GM06990 (cell line): ENCODE results near the gene DACT2.

ENCODE experiments used
- DNase-seq: peaks from one replicate; pipeline ENCODE4 v3.0.0-alpha.2; 2011; ENCODE audit not compliant: insufficient read length; ENCODE audit errors: extremely low read depth
- H3K27me3 ChIP-seq: replicated peaks from 2 replicates; pipeline ENCODE4 v1.6.0; 2011; ENCODE audit warnings: low read length; ENCODE audit not compliant: control insufficient read depth, insufficient read depth
- H3K36me3 ChIP-seq: 2 replicates; pipeline ENCODE4 v1.5.1; 2011; ENCODE audit warnings: low read length; ENCODE audit not compliant: control insufficient read depth, insufficient read depth
- H3K4me3 ChIP-seq: replicated peaks from 2 replicates; pipeline ENCODE4 v1.5.1; 2011; ENCODE audit warnings: low read depth, mild to moderate bottlenecking, control low read depth, low read length
- TF ChIP-seq, protein P1 (sequence below): IDR thresholded peaks from 2 replicates; pipeline ENCODE4 v1.5.1; 2011; ENCODE audit warnings: low read length, control low read depth, mild to moderate bottlenecking, inconsistent platforms; ENCODE audit not compliant: insufficient read depth, poor library complexity, severe bottlenecking

Gene DACT2

DNA sequence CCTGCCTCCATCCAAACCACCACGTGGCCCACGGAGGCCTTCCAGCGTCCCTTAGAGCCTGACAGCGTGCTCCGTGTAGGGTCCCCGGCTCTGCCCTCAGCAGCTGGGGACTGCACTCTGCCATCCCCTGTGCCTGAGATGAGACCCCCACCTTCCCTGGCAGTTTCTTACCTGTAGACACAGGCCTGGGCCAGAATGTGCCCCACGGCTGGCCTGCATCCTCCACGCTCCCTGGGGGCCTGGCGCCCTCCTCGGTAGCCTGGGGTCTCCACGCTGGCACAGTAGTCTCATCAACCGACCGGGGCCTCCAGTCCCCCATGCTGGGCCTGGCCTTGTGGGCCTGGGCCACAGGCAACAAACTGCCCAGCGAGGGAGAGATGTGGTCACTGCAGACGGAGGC, 9.6 kb downstream of the DACT2 start:
- DNase-seq = no peak
- H3K36me3 ChIP-seq = no peaks in the 10 kb centered on the region
- H3K27me3 ChIP-seq = no peaks in the 10 kb centered on the region
- H3K4me3 ChIP-seq = no peak overlapping the region
- TF ChIP-seq, protein P1, sequence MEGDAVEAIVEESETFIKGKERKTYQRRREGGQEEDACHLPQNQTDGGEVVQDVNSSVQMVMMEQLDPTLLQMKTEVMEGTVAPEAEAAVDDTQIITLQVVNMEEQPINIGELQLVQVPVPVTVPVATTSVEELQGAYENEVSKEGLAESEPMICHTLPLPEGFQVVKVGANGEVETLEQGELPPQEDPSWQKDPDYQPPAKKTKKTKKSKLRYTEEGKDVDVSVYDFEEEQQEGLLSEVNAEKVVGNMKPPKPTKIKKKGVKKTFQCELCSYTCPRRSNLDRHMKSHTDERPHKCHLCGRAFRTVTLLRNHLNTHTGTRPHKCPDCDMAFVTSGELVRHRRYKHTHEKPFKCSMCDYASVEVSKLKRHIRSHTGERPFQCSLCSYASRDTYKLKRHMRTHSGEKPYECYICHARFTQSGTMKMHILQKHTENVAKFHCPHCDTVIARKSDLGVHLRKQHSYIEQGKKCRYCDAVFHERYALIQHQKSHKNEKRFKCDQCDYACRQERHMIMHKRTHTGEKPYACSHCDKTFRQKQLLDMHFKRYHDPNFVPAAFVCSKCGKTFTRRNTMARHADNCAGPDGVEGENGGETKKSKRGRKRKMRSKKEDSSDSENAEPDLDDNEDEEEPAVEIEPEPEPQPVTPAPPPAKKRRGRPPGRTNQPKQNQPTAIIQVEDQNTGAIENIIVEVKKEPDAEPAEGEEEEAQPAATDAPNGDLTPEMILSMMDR = no peak

DNA sequence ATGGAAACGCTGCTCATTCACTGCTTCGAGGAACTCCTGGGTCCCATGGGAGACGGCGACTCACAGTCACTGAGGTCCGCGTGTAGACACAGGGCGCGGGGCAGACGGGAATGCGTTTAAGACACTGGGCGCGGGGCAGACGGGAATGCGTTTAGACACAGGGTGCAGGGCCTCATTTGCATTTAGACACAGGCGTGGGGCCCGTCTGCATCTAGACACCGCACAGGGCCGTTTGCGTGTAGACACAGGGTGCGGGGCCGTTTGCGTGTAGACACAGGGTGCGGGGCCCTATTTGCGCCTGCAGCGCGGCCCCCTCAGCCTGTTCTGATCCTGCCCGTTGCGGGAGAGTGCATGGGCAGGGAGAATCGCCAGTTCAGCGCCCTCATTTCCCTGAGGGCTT, 10.4 kb downstream of the DACT2 start:
- TF ChIP-seq, protein P1 = no peak
- Histone ChIP-seq H3K36me3 (no peaks in the 10 kb centered on the region), H3K27me3 (no peaks in the 10 kb centered on the region), H3K4me3 (no peak overlapping the region)
- no peak for DNase-seq

DNA sequence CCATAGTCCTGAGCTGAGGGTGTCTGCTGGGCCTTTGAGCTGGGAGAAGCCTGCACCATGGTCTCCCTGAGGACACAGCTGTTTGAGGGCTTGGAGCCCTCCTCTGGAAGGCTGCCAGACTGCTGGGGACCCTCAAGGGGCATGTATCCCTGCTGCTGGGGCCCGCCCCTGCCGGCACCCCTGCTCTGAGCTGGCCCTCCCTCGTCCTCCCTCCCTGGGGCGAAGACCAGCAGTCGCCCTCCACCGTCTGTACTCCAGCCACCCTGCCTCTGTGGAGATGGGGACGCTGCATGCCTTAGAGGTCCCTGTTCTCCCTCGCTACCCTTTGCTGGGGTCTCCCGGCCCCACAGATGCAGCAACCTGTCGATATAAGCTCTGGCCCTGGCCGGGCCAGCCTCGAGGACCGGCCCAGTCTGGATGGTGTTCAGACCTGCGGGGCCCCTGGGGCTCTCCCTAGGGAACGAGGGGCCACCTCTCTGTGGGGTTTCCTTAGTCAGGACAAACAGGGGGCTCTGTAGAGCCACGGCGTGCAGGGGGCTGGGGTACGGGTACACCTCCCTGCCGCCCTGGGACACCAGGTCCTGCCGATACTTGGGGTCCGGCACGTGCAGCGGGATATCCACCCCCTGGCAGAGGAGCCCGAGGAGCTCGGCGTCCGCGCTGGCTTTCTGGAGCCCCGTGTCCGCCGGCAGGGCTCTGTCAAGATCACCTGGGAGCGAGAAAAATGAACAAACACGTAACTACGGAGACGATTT, 11.0 kb downstream of the DACT2 start:
- Histone ChIP-seq H3K27me3 (no peaks in the 10 kb centered on the region), H3K4me3 (no peak overlapping the region)
- TF ChIP-seq, protein P1 = no peak

DNA sequence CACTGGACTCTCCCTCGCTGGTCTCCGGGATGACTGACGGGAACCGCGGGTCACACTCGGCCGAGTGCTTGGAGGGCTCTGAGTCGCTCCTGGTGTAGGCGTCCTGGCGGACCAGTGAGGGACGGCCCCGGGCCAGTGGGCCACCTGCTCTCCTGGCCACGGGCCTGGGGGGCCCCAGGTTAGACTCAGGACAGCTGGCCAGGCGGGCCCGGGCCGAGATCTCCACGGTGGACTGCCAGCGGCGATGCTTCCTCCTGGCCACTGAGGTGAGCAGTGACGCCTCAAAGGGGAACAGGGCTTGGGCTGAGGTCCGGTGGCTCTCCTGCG, 11.9 kb downstream of the DACT2 start:
- H3K27me3 ChIP-seq = no peaks in the 10 kb centered on the region
- DNase-seq = no peak
- no peak overlapping the region for H3K4me3 ChIP-seq
- no peaks in the 10 kb centered on the region for H3K36me3 ChIP-seq
- TF ChIP-seq, protein P1 = no peak

More for the DNA sequence above, 11.0 kb downstream of the DACT2 start:
- DNase-seq = no peak
- H3K36me3 ChIP-seq = no peaks in the 10 kb centered on the region

DNA sequence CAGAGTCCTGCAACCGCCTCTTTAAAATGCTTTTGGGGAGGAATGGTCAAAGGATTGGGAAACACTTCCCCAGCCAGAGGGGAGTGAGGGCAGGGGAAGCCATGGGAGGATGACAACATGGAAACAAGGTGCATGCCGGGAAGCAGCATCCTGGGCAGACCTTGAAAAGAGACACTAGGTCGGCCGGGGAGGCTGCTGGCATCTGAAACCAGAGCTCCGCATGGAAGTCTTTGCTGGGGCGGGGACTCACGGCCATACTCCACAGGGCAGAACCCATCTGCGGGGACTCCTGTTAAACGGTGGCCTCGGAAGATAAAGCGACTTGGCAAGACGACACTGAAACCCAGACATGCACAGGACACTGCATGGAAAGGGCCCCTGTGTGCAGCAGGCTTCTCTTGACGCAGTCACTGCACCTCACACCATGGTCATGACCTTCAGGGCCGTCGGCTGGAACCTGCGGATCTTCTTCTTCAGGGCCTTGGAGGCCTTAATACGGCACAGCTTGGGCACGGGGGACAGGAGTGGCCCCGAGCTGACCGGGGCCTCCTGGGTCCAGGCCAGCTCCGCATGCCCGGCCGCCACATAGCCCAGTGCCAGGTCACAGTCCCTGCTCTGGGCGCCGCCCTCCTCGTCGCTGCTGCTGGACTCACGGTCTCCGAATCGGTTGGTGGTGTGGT, 12.4 kb downstream of the DACT2 start:
- TF ChIP-seq, protein P1 = no peak
- H3K4me3 ChIP-seq = no peak overlapping the region
- H3K36me3 ChIP-seq = no peaks in the 10 kb centered on the region
- DNase-seq = no peak
- no peaks in the 10 kb centered on the region for H3K27me3 ChIP-seq

DNA sequence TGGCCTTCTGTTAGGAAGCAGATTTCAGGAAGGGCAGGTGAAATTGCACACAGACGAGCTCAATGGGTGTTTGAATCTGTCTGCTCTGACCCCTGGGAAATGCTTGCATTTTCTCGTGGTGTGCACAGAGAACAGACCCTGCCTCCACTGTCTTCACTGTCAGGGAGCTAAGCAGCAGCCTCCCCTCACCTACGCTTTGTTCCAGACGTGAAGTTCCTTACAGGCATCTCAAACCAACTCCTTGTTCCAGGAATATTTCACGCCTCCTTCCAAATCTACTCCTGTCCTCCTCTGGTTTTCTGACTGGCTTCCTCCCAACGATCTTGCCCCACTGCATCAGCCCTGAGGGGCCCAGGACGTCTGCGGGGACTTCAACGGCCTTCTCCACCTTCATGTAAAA, 13.7 kb downstream of the DACT2 start:
- no peak overlapping the region for H3K4me3 ChIP-seq
- no peaks in the 10 kb centered on the region for H3K36me3 ChIP-seq
- no peaks in the 10 kb centered on the region for H3K27me3 ChIP-seq
- TF ChIP-seq, protein P1 = no peak
- DNase-seq = no peak
